SKM-1 treated with dmso at 0.1 percent for 144 hours (cell line): ENCODE data around the gene RAB36.

Experiments
- DNase-seq: peaks from one replicate; lab custom pipeline; 2025; ENCODE audit not compliant: unreplicated experiment; lab: John Stamatoyannopoulos, UW

The RAB36 gene

GRCh38 chr22:23108249-23109078, 36.8 kb upstream of the RAB36 start:
- DNase-seq = no peak

DNA sequence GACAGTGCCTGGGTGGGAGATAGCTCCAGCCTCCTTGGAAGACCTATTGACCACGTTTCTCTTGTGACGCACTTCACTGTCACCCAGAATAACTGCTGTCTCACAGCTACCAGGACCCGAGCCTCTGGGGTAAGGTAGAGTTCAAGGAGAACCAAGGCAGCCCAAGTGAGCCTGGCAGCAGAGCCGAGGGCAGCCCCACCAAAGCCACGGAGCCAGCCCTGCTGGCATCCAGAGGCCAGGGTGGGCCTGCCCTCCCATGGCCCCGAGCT, 36.3 kb upstream of the RAB36 start:
- no peak for DNase-seq

DNA sequence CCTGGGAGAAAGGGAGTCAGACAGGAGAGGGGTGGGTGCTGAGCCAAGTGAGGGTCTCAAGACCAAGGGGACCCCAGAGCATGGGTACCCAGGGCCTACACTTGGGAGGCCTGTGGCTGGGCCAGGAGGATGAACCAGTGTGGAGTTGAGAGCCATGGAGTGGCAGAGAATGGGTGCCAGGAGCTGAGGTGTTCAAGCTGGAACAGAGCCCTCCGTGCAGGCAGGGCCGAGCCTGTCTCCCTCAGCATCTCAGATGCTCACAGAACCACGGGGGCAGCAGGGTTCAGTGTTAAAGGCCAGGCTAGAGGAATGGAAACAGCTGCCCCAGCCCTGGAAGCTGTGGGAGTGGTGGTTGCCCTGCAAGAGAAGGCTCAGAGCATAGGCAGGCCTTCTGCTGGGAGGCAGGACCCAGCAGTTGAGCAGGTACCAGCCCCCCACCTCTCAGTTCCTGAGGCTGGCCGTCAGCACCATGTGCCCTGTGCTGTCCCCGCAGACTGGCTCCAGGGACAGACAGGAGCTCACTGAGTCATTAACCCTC, 35.8 kb upstream of the RAB36 start:
- no peak for DNase-seq

- DNase-seq = no peak
Measured at GRCh38 chr22:23110190-23110921, 34.9 kb upstream of the RAB36 start.

DNA sequence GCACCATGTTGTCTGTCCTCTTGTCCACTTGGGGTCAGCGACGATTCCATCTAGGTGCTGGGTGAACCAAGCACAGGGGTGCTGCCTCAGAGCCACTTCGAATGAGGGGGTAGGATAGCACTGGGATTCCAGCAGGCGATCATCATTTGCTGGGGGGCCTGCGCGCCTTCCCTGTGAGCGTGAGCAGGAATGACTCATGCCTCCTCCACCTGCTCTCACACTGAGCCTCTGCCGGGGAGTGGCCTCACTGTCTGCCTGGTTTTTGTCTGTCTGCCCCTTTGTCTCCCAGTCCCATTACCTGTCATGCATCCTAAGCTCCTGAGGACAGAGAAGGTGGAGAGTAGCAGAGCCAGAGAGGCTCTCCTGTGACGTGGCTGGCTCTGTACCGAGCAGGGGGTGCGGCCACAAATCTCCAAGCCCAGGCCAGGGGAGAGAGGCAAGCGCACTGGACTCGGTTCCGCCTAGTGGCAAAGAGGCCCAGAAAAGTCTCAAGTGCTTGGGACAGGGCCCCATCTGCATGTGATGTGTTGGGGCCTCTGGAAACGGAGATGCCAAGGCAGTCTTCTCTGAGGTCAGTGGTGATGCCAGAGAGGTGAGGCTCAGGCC, 34.3 kb upstream of the RAB36 start:
- no peak for DNase-seq

- DNase-seq = no peak
Measured at GRCh38 chr22:23112472-23113012, 32.7 kb upstream of the RAB36 start.

- no peak for DNase-seq
Measured at GRCh38 chr22:23113067-23113846, 32.0 kb upstream of the RAB36 start.

DNA sequence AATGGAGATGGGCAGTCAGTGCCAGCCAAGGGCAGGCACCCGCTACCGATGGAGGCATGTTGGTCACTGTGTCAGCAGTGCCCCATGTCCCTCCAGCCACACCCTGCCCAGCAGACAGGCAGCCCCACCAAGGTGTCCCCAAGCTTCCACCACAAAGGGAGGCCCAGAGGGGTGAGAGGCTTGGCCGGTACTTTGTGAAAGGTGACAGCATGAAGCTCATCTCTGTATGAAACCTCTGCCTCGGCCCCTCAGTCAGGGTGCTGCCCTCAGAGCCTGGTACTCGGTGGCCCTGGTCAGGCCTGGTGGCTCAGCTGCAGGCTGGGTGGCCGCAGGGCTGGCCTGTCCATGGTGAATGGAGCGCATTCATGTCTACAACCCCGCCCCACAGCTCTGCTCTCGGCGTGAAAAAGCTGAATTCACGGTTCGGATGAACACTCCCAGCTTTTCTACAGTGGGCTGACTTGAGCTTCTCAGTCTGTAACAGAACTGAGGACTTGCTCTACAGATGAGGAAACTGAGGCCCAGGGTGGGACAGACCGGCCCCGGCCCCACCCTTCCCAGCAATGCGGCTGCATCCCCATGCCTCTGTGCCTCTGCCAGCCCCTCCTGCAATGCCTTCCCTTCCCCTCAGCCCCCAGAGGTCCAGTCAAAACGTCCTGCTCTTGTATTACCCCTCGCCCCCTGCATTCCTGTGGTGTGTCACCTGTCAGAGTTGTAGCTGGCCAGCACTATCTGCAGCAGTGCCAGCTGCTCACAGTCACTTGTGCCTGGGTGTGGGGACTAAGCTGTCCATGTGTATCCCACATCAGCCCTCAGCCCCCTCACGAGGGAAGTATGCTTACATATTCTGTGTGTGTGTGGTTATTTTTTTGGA, 31.2 kb upstream of the RAB36 start:
- DNase-seq = no peak

GRCh38 chr22:23114721-23115020, 30.6 kb upstream of the RAB36 start:
- no peak for DNase-seq

DNA sequence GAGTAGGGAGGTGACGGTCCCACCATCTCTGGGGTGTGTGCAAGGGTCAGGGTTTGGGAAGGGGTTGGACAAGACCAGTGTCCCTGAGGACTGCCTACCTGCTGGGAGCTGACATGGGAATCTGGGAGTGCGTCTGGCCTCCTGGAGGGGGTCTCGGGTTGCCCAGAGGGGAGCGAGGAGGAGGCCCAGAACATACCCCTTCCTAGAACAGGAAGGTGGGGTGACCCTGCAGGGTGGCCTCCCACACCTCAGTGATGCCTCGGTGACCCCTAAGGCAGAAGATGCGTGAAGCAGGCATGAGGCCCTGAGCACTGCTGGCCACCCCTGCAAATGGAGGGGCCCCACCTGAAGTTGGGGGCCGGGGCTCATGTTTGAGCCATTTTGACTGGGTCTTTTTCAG, 29.9 kb upstream of the RAB36 start:
- no peak for DNase-seq

GRCh38 chr22:23115825-23116494, 29.3 kb upstream of the RAB36 start:
- DNase-seq = no peak

DNA sequence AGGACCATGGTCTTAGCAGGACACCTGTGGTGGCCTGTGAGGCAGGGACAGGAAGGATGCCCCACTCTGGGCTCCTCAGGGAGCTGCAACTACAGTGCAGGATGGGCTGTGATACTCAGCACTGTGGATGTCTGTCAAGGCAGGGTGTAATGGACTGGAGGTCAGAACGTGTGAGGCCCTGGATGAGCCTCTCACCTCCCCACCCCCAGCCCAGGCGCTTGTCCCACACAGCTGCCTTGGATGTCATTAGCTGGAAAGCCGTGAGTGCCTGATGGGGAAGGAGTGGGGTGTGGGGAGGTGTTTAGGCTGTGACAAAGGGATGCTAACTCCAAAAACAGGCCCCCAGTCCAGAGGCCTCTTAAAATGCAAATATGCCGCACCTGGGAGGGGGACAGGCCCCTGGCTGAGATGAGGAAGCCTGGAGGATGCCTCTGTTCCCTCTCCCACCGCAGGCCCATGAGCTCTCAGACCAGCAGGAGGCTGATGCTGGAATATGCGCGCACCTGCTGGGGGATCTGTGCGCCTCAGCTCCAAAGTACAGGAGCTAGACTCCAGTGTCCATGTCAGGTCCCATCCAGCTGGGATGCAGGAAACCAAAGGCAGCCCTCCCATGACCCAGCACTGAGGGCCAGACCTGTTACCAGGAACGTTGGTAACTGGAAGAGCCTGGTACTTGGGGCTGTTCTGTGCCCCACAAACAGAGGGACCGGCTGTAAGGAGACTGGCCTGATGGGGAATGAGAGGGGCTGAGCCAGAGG, 28.6 kb upstream of the RAB36 start:
- DNase-seq = no peak

DNA sequence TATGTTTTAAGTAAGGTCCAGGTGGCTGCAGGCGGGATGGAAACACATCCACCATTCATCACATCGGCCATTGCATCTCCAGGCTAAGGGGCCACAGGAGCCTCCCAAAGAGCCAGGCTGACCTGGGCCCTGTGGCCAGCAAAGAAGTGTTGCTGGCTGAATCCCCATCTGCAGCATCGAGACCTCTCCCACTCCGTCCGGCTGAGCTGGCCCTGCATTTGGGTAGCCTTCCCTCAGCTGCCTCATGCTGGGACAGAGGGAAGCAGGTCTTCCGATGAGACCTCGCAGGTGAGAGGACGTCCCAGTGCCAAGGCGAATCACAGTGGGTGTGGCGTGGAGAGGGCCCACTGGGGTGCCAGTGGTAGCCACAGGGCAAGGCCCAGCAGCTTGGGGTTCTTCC, 28.0 kb upstream of the RAB36 start:
- DNase-seq = no peak

- DNase-seq = no peak
Measured at GRCh38 chr22:23117891-23118646, 27.2 kb upstream of the RAB36 start.

DNA sequence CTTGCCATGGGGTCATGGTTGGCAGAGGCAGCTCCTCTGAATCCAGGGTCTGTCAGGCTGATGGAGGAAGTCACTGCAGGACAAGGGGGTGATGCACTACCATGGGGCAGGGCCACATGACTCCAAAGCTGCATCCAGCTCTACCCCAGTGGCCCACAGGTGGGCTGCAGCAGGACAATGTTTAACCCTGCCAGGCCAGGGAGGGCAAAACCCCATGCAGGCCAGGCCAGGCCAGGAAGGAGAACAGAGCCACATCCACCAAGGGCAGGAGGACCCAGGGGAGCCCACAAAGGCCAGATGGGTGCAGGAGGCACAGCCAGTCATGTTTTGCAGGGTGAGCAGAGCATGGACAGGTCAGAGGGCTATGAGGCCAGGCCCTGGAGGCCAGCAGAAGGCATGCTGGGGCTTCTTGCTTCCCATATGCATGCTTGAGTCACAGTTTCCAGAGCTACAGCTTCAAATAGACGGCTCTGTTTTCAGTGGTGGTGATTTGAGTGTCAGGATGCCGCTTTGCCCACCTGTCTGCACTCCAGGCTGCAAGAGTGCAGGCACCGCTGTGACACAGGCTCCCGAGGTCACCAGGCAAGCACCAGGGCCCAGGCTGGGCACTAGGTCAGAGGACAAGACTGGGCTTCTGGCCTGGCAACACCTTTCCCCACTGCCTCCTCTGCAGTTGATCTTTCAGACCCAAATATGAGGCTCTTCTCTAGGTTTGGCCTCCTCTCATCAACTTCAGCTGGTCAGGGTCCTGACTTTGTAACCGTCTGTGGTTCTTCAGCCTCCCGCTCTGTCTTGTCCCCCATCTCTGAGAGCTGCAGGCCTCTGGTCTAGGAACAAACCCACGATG, 26.4 kb upstream of the RAB36 start:
- DNase-seq = no peak

GRCh38 chr22:23119494-23120414, 25.5 kb upstream of the RAB36 start:
- no peak for DNase-seq
